Stimulated activated naive CD8-positive, alpha-beta T cell treated with anti-CD3 and anti-CD28 coated beads, Interleukin-15, Interleukin-2, amounts not matched to agents 100 ng/mL and 50 ng/mL, for 24 hours (primary cell): ENCODE measurements around the gene TMEM63C.

Experiments
- H3K27ac Mint-ChIP-seq: one replicate; pipeline ENCODE4 v1.8.0; 2021; ENCODE audit warnings: mild to moderate bottlenecking, mixed read lengths
- H3K27me3 Mint-ChIP-seq: one replicate; pipeline ENCODE4 v1.8.0; 2021; ENCODE audit warnings: mixed read lengths
- H3K36me3 Mint-ChIP-seq: one replicate; pipeline ENCODE4 v1.8.0; 2021; ENCODE audit warnings: low read depth, mixed read lengths
- H3K4me1 Mint-ChIP-seq: one replicate; pipeline ENCODE4 v1.8.0; 2021; ENCODE audit warnings: low read depth, mixed read lengths
- H3K4me3 Mint-ChIP-seq: one replicate; pipeline ENCODE4 v1.8.0; 2021; ENCODE audit warnings: mild to moderate bottlenecking, mixed read lengths
- H3K9me3 Mint-ChIP-seq: one replicate; pipeline ENCODE4 v1.8.0; 2021; ENCODE audit warnings: mixed read lengths

The TMEM63C gene

DNA sequence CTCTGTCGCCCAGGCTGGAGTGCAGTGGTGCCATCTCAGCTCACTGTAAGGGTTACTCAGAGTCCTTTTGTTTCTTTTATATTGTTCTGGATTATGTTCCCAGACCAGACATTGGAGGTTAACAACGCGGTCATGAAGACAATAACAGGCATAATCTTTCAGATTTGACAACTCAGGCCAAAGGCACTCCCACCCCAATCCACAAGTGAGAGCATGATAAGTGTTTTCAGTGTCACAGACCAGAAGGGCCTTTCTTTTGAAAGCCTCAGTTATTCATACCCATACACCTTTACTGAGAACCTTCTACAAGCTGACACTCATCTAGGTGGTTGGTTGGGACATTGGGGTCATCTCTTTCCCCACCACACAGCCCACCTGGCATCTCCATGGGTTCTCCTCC is 2.9 kb upstream of the TMEM63C start:
- H3K4me1 Mint-ChIP-seq, result peaks cover 16% of the 10 kb centered on the region
- H3K9me3 Mint-ChIP-seq, result no peaks in the 10 kb centered on the region
- no peaks in the 10 kb centered on the region for H3K36me3 Mint-ChIP-seq
- H3K27ac Mint-ChIP-seq, result no peak overlapping the region
- peaks cover 33% of the 10 kb centered on the region for H3K27me3 Mint-ChIP-seq
- H3K4me3 Mint-ChIP-seq, result no peak overlapping the region

GRCh38 chr14:77180726-77181602 is 634 bp upstream of the TMEM63C start:
- peak overlapping the region; percentile 73 for H3K4me3 Mint-ChIP-seq
- H3K27me3 Mint-ChIP-seq, result peaks cover 35% of the 10 kb centered on the region
- peaks cover 27% of the 10 kb centered on the region for H3K4me1 Mint-ChIP-seq
- H3K9me3 Mint-ChIP-seq, result no peaks in the 10 kb centered on the region
- no peak overlapping the region for H3K27ac Mint-ChIP-seq
- no peaks in the 10 kb centered on the region for H3K36me3 Mint-ChIP-seq

DNA sequence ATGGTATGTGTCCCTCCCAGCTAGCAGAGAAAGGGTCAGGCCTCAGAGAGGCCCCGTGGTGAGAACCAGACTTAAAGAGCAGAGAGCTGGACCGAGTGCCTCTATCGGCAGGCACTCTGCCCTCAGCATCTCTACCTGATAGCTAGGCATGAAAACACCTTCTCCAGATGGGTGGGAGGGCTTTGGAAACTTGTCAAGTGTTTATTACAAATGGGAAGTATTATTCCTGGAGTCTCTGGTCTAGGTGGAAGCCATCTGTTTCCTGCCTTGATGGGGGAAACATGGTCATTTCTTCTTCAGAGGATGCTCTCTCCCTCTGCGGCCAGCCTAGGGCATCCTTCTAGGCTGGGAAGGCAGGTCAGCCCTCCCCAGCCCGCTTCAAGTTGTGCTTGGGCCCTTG is 2.3 kb downstream of the TMEM63C start:
- H3K27ac Mint-ChIP-seq, result no peak overlapping the region
- no peaks in the 10 kb centered on the region for H3K9me3 Mint-ChIP-seq
- H3K27me3 Mint-ChIP-seq, result peaks cover 35% of the 10 kb centered on the region
- peaks cover 27% of the 10 kb centered on the region for H3K4me1 Mint-ChIP-seq
- no peaks in the 10 kb centered on the region for H3K36me3 Mint-ChIP-seq
- H3K4me3 Mint-ChIP-seq, result no peak overlapping the region

DNA sequence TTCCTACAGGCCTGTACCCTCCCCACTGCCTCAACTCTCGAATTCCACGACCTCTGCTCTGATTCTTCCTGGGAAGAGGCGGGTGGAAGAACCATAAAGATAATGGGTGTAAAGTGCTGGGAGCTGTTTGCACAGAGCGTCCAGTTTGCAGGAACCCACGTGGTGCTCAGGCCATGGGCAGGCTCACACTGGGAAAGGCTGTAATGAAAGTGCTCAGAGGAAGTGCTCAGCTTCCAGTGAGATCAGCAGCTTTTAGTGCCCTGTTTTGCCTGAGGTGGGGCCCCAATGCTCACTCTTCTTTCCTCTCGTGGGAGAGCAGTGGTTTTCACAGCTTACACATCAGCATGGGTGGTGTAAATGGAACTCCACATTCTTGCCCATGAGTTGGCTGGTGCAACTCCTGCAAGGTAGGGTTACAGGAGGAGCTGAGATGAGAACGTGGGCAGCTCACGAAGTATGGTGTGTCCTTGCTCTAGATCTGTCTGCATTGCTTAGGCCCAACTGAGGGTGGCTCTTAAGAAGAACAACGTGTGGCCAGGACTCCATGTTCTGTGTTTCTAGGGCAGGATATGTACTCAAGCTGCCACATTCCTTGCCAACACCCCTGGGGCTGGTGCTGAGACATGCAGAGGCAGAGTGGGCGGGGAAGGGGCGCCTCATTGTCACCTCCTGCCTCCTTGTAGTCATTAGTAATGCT is 2.9 kb downstream of the TMEM63C start:
- Mint-ChIP-seq H3K9me3 (no peaks in the 10 kb centered on the region), H3K4me3 (no peak overlapping the region), H3K4me1 (peaks cover 27% of the 10 kb centered on the region), H3K27ac (no peak overlapping the region), H3K27me3 (peaks cover 39% of the 10 kb centered on the region), H3K36me3 (no peaks in the 10 kb centered on the region)

GRCh38 chr14:77185093-77185465 is 3.5 kb downstream of the TMEM63C start:
- no peak overlapping the region for H3K4me3 Mint-ChIP-seq
- no peaks in the 10 kb centered on the region for H3K9me3 Mint-ChIP-seq
- no peak overlapping the region for H3K27ac Mint-ChIP-seq
- peaks cover 36% of the 10 kb centered on the region for H3K27me3 Mint-ChIP-seq
- peaks cover 27% of the 10 kb centered on the region for H3K4me1 Mint-ChIP-seq
- H3K36me3 Mint-ChIP-seq, result no peaks in the 10 kb centered on the region

DNA sequence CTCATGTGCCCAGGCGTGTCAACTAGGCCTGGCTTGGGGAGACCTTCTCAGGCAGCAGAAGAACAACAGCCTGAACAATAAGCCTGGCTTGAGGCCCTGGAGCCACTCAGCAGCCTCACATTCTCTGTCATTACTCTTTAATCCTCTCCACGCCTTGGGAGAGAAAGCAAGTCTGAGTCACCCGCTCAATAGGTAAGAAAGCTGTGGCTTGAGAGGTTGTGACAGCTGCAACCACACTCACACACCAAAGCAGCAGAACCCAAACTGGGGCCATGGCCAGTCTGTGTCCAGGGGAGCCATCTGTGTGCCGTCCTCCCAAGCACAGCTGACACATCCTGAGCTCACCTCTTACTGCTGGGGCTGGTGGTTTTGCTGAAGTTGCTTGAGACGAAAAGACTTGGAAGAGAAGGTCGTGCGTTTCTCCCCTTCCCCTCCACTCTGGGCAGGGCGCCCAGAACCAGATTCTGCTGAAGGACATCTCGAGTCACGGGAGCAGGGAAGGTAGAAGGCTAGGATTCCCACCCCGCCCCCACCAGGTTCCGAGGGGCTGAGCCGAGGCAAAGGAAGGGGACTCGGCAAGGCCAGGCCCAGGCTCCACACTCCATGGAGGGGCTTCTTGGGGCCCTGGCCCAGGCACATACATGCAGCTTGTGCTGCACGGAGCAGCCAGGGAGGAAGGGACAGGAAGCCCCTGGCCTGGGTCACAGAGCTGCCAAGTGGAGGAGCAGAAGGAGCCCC is 5.5 kb downstream of the TMEM63C start:
- Mint-ChIP-seq H3K27me3 (peaks cover 29% of the 10 kb centered on the region), H3K27ac (no peak overlapping the region), H3K36me3 (no peaks in the 10 kb centered on the region), H3K4me3 (no peak overlapping the region), H3K9me3 (no peaks in the 10 kb centered on the region), H3K4me1 (peaks cover 23% of the 10 kb centered on the region)

DNA sequence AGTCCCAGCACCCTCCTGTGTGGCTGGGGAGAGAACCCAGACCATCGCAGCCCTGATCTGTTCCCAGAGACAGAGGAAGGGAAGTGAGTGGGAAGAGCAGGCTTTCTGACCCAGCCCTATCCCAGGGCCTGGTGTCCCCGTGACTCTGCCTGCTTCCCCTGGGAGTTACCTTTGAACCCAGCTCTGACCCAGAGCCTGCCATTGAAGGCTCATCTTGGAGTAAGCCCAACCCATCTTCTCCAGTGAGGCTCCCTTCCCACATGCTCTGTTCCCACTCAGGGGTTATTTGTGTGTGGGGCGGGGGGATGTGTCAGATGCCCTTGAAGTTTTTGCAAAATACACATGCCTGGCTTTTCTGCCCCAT is 6.0 kb downstream of the TMEM63C start:
- Mint-ChIP-seq H3K36me3 (no peaks in the 10 kb centered on the region), H3K4me1 (peaks cover 18% of the 10 kb centered on the region), H3K9me3 (no peaks in the 10 kb centered on the region), H3K27me3 (peaks cover 27% of the 10 kb centered on the region), H3K27ac (no peak overlapping the region), H3K4me3 (no peak overlapping the region)

- peaks cover 20% of the 10 kb centered on the region for H3K27me3 Mint-ChIP-seq
- H3K9me3 Mint-ChIP-seq, result no peaks in the 10 kb centered on the region
- H3K4me3 Mint-ChIP-seq, result no peak overlapping the region
- H3K4me1 Mint-ChIP-seq, result peaks cover 4% of the 10 kb centered on the region
- no peaks in the 10 kb centered on the region for H3K36me3 Mint-ChIP-seq
- H3K27ac Mint-ChIP-seq, result no peak overlapping the region
Measured at GRCh38 chr14:77189479-77189878, 7.9 kb downstream of the TMEM63C start.

DNA sequence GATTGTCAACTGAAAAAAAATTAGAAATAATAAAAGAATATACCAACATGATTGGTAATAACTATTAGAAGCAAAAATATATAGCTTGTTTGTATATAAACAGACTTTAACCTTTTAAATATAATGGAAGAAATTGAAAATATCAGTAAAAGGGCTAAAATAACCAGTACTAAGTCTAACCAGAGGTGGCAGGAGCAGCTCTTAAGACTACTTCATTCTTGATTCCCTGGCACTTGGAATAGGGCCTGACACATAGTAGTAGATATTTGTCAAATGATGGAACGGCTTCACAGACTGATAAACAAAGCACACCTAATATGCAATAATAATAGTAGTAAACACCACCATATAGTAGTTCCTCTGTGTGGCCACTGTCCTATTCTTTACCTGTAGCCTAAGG is 9.4 kb downstream of the TMEM63C start:
- Mint-ChIP-seq H3K9me3 (no peaks in the 10 kb centered on the region), H3K27ac (no peak overlapping the region), H3K4me3 (no peak overlapping the region), H3K36me3 (no peaks in the 10 kb centered on the region), H3K27me3 (peaks cover 16% of the 10 kb centered on the region), H3K4me1 (no peaks in the 10 kb centered on the region)

GRCh38 chr14:77194706-77195105 is 13.1 kb downstream of the TMEM63C start:
- no peak overlapping the region for H3K27ac Mint-ChIP-seq
- no peak overlapping the region for H3K4me3 Mint-ChIP-seq
- H3K9me3 Mint-ChIP-seq, result no peaks in the 10 kb centered on the region
- H3K36me3 Mint-ChIP-seq, result no peaks in the 10 kb centered on the region
- H3K27me3 Mint-ChIP-seq, result peaks cover 4% of the 10 kb centered on the region
- no peaks in the 10 kb centered on the region for H3K4me1 Mint-ChIP-seq

DNA sequence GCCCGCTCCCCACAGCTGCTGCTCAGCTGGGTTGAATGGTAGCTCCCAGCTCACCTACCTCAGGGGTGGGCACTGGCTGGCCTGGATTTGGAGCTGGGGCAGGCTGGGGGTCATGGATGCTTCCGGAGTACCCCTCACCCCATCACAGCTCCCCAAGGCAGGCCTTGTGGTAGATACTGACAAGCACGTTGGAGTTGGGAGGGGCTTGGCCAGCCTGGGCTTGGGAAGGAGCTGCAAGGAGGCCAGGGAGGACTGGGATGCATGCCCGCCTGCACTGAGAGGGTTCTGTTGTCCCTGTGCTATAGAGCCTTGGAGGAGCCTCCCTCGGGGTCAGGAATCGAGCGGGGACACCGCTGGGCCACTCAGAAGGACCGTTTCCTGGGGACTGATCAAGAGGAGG is 14.2 kb downstream of the TMEM63C start:
- Mint-ChIP-seq H3K9me3 (no peaks in the 10 kb centered on the region), H3K4me3 (no peak overlapping the region)

GRCh38 chr14:77197988-77198387 is 16.4 kb downstream of the TMEM63C start:
- H3K27me3 Mint-ChIP-seq, result peaks cover 3% of the 10 kb centered on the region
- no peaks in the 10 kb centered on the region for H3K4me1 Mint-ChIP-seq
- no peaks in the 10 kb centered on the region for H3K36me3 Mint-ChIP-seq
- no peak overlapping the region for H3K4me3 Mint-ChIP-seq
- no peaks in the 10 kb centered on the region for H3K9me3 Mint-ChIP-seq
- H3K27ac Mint-ChIP-seq, result no peak overlapping the region

More for the DNA sequence above, 14.2 kb downstream of the TMEM63C start:
- H3K4me1 Mint-ChIP-seq, result no peaks in the 10 kb centered on the region
- H3K36me3 Mint-ChIP-seq, result no peaks in the 10 kb centered on the region
- no peak overlapping the region for H3K27ac Mint-ChIP-seq
- H3K27me3 Mint-ChIP-seq, result peaks cover 3% of the 10 kb centered on the region

- H3K36me3 Mint-ChIP-seq, result no peaks in the 10 kb centered on the region
- no peak overlapping the region for H3K27ac Mint-ChIP-seq
- peaks cover 3% of the 10 kb centered on the region for H3K27me3 Mint-ChIP-seq
- no peaks in the 10 kb centered on the region for H3K9me3 Mint-ChIP-seq
- no peak overlapping the region for H3K4me3 Mint-ChIP-seq
- no peaks in the 10 kb centered on the region for H3K4me1 Mint-ChIP-seq
Measured at GRCh38 chr14:77198561-77198960, 17.0 kb downstream of the TMEM63C start.

DNA sequence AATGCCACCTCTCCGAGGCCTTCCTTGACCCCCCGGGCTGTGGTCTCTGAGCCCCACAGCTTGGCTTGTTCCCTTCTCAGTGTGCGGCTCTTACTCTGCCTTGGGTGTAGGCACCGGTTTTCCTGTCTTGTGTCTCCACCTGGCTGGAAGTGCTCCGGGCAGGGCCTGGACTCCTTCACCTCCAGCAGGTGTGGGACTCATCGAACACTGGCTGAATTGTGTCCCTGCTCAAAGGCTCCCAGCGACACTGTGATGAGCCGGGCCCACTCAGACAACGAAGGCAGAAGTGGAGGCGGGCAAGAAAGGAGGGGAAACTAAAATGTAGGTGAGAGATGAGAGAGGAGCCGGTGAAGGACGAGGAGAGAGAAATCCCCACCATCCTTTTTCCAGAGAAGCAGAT is 18.0 kb downstream of the TMEM63C start:
- Mint-ChIP-seq H3K9me3 (no peaks in the 10 kb centered on the region), H3K27ac (no peak overlapping the region), H3K4me1 (no peaks in the 10 kb centered on the region), H3K27me3 (peaks cover 3% of the 10 kb centered on the region), H3K4me3 (no peak overlapping the region), H3K36me3 (no peaks in the 10 kb centered on the region)

DNA sequence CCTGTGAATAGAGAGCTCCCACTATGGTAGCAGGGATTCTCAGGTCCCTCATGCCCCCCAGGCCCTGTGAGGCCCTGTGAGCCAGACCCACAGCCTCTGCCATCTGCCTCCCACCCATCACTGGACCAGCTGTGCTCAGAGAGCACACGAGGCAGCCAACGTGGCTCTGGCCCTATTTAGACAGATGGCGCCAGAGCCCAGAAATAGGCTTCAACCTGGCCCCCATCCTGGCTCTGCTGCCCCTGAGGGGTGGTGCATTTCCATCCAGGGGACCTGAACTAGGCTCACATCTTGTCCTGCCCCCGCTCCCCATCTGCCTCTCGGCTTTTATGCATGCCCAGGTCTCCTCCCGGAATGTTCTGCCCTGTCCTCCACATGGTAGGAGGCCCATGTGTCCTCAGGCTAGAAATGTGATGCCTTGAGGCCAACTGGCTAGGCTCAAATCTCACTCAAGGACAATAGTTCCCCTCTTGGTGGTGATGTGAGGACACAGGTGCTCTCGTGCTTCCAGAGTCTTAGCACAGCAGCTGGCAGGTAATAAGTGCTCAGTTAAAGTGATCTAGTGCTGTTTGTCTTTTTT is 18.9 kb downstream of the TMEM63C start:
- Mint-ChIP-seq H3K27me3 (peaks cover 3% of the 10 kb centered on the region), H3K36me3 (no peaks in the 10 kb centered on the region)

More for the DNA sequence above, 18.9 kb downstream of the TMEM63C start:
- Mint-ChIP-seq H3K27ac (no peak overlapping the region), H3K4me3 (no peak overlapping the region), H3K9me3 (no peaks in the 10 kb centered on the region), H3K4me1 (no peaks in the 10 kb centered on the region)
